Measurements from ENCODE around the gene CNTNAP2. TPM values are rescaled to one million over a fixed set of nuclear protein-coding genes. Genes with fewer than 3 reads are reported as not detected.

The CNTNAP2 gene
- total RNA-seq, 2 donors from 2014 or later, result 171 to 228 TPM

GRCh38 chr7:146423446-146423845 lies 306.8 kb downstream of the CNTNAP2 start:
- no peaks in the 10 kb centered on the region for H3K4me1 Mint-ChIP-seq
- no peaks in the 10 kb centered on the region for H3K36me3 Mint-ChIP-seq (ENCODE audit: low read depth)
- 96% methylated on average over 1 of the region's 1 CpG; no CpG with 5 or more reads in 1 of the 2 experiments for WGBS, 2 experiments (ENCODE audit: insufficient coverage in 1 of 2, insufficient read length in 1 of 2)
- no peak for TF ChIP-seq CTCF (conservative IDR thresholded peaks at IDR 0.05)
- H3K9ac ChIP-seq (ENCODE audit: extremely low read depth, low read length, poor library complexity, severe bottlenecking), result no peak overlapping the region
- no peak overlapping the region for H3K27ac Mint-ChIP-seq
- no peak overlapping the region for H3K27ac ChIP-seq (ENCODE audit: low read depth, low read length)
- no peaks in the 10 kb centered on the region for H3K9me3 Mint-ChIP-seq
- H3K9me3 ChIP-seq (ENCODE audit: control insufficient read depth, low read length), result no peaks in the 10 kb centered on the region
- H3K27me3 ChIP-seq (ENCODE audit: control insufficient read depth, insufficient read depth, low read length, poor library complexity, severe bottlenecking), result no peaks in the 10 kb centered on the region
- H3K4me3 Mint-ChIP-seq, result no peak overlapping the region
- no peak for DNase-seq
- no peaks in the 10 kb centered on the region for H3K4me1 ChIP-seq (ENCODE audit: control insufficient read depth, insufficient read depth, low read length)
- H3K36me3 ChIP-seq (ENCODE audit: control insufficient read depth, insufficient read depth, low read length), result no peaks in the 10 kb centered on the region
- no peak overlapping the region for H3K4me3 ChIP-seq (ENCODE audit: low read length)
- no peaks in the 10 kb centered on the region for H3K27me3 Mint-ChIP-seq (ENCODE audit: insufficient read depth)

GRCh38 chr7:146424084-146424483 lies 307.5 kb downstream of the CNTNAP2 start:
- no peaks in the 10 kb centered on the region for H3K4me1 ChIP-seq (ENCODE audit: control insufficient read depth, insufficient read depth, low read length)
- Mint-ChIP-seq H3K4me3 (no peak overlapping the region), H3K27ac (no peak overlapping the region), H3K9me3 (no peaks in the 10 kb centered on the region), H3K36me3 (ENCODE audit: low read depth) (no peaks in the 10 kb centered on the region), H3K4me1 (no peaks in the 10 kb centered on the region), H3K27me3 (ENCODE audit: insufficient read depth) (no peaks in the 10 kb centered on the region)
- no peaks in the 10 kb centered on the region for H3K27me3 ChIP-seq (ENCODE audit: control insufficient read depth, insufficient read depth, low read length, poor library complexity, severe bottlenecking)
- 92 to 94% methylated on average over 6 of the region's 6 CpGs for WGBS, 2 experiments (ENCODE audit: insufficient coverage in 1 of 2, insufficient read length in 1 of 2)
- no peak overlapping the region for H3K9ac ChIP-seq (ENCODE audit: extremely low read depth, low read length, poor library complexity, severe bottlenecking)
- H3K9me3 ChIP-seq (ENCODE audit: control insufficient read depth, low read length), result no peaks in the 10 kb centered on the region
- no peak for DNase-seq
- no peak for TF ChIP-seq CTCF (conservative IDR thresholded peaks at IDR 0.05)
- no peak overlapping the region for H3K27ac ChIP-seq (ENCODE audit: low read depth, low read length)
- H3K36me3 ChIP-seq (ENCODE audit: control insufficient read depth, insufficient read depth, low read length), result no peaks in the 10 kb centered on the region
- no peak overlapping the region for H3K4me3 ChIP-seq (ENCODE audit: low read length)

GRCh38 chr7:146433501-146433900 lies 316.9 kb downstream of the CNTNAP2 start:
- no peaks in the 10 kb centered on the region for H3K9me3 ChIP-seq (ENCODE audit: control insufficient read depth, low read length)
- no peak overlapping the region for H3K9ac ChIP-seq (ENCODE audit: extremely low read depth, low read length, poor library complexity, severe bottlenecking)
- H3K4me1 Mint-ChIP-seq, result no peaks in the 10 kb centered on the region
- H3K27me3 Mint-ChIP-seq (ENCODE audit: insufficient read depth), result no peaks in the 10 kb centered on the region
- no peaks in the 10 kb centered on the region for H3K36me3 Mint-ChIP-seq (ENCODE audit: low read depth)
- TF ChIP-seq CTCF (conservative IDR thresholded peaks at IDR 0.05), result no peak
- no peaks in the 10 kb centered on the region for H3K27me3 ChIP-seq (ENCODE audit: control insufficient read depth, insufficient read depth, low read length, poor library complexity, severe bottlenecking)
- H3K4me1 ChIP-seq (ENCODE audit: control insufficient read depth, insufficient read depth, low read length), result no peaks in the 10 kb centered on the region
- H3K4me3 ChIP-seq (ENCODE audit: low read length), result no peak overlapping the region
- H3K36me3 ChIP-seq (ENCODE audit: control insufficient read depth, insufficient read depth, low read length), result no peaks in the 10 kb centered on the region
- no peak overlapping the region for H3K27ac Mint-ChIP-seq
- DNase-seq, result no peak
- H3K27ac ChIP-seq (ENCODE audit: low read depth, low read length), result no peak overlapping the region
- 93 to 100% methylated on average over 2 to 3 of the region's 3 CpGs for WGBS, 2 experiments (ENCODE audit: insufficient coverage in 1 of 2, insufficient read length in 1 of 2)
- no peaks in the 10 kb centered on the region for H3K9me3 Mint-ChIP-seq
- no peak overlapping the region for H3K4me3 Mint-ChIP-seq
